ENCODE measurements around the gene PDAP1. TPM values are rescaled to one million over a fixed set of nuclear protein-coding genes. Genes with fewer than 3 reads are reported as not detected.

Gene PDAP1
- total and polyA plus RNA-seq, 2 of the 13 experiments (the other 11 are each of a cell fraction or from before 2014, with no cell fraction given), result 13.0 to 100 TPM

- TF ChIP-seq ATAD3A (CRISPR knock-in tag; IDR thresholded peaks at IDR 0.05) (no peak), ZNF740 (CRISPR knock-in tag; IDR thresholded peaks at IDR 0.05) (no peak; the same call in none of the 2 replicates), ZIK1 (CRISPR knock-in tag; IDR thresholded peaks at IDR 0.05; ENCODE audit: borderline replicate concordance, low read depth) (peak; percentile 86), FLYWCH1 (CRISPR knock-in tag; IDR thresholded peaks at IDR 0.05) (no peak), SNAI1 (CRISPR knock-in tag; IDR thresholded peaks at IDR 0.05; ENCODE audit: borderline replicate concordance) (peak; percentile 83; the same call in 1 of the 2 replicates), IRF9 (CRISPR knock-in tag; IDR thresholded peaks at IDR 0.05; ENCODE audit: borderline replicate concordance) (no peak), ZNF558 (CRISPR knock-in tag; IDR thresholded peaks at IDR 0.05; ENCODE audit: borderline replicate concordance) (no peak), HNF4G (IDR thresholded peaks at IDR 0.05; ENCODE audit: borderline replicate concordance, low read depth, low read length) (no peak; the same call in 1 of the 2 replicates), HNF4G (CRISPR knock-in tag; IDR thresholded peaks at IDR 0.05; ENCODE audit: borderline replicate concordance, low read depth) (no peak; the same call in 1 of the 2 replicates), ZNF577 (CRISPR knock-in tag; IDR thresholded peaks at IDR 0.05; ENCODE audit: borderline replicate concordance, low read depth) (no peak), ZMYM2 (CRISPR knock-in tag; IDR thresholded peaks at IDR 0.05) (no peak), ZNF12 (CRISPR knock-in tag; IDR thresholded peaks at IDR 0.05) (no peak), ZNF44 (CRISPR knock-in tag; IDR thresholded peaks at IDR 0.05) (no peak), SP4 (CRISPR knock-in tag; IDR thresholded peaks at IDR 0.05) (peak; percentile 75), ZNF224 (CRISPR knock-in tag; IDR thresholded peaks at IDR 0.05) (no peak), PBX2 (CRISPR knock-in tag; IDR thresholded peaks at IDR 0.05) (no peak), AGO1 (IDR thresholded peaks at IDR 0.05; ENCODE audit: low read depth, low read length, poor library complexity, severe bottlenecking) (peak; percentile 83), ZNF275 (CRISPR knock-in tag; IDR thresholded peaks at IDR 0.05; ENCODE audit: borderline replicate concordance) (no peak), FOXA1 (IDR thresholded peaks at IDR 0.05) (no peak), FOXA1 (CRISPR knock-in tag; IDR thresholded peaks at IDR 0.05) (no peak), RCOR2 (CRISPR knock-in tag; IDR thresholded peaks at IDR 0.05) (no peak), ZNF691 (CRISPR knock-in tag; IDR thresholded peaks at IDR 0.05; ENCODE audit: borderline replicate concordance, low read depth) (peak; percentile 30; the same call in 1 of the 2 replicates), ELK4 (CRISPR knock-in tag; IDR thresholded peaks at IDR 0.05; ENCODE audit: borderline replicate concordance) (no peak), SP1 (IDR thresholded peaks at IDR 0.05) (no peak), SP1 (CRISPR knock-in tag; IDR thresholded peaks at IDR 0.05) (peak; percentile 61; the same call in 1 of the 2 replicates)
These were observed 30.4 kb upstream of the PDAP1 start, which contains the start of the genes CPSF4 and PTCD1 (continued) for GRCh38 chr7:99438573-99439480.
